NCI-H82 treated with DMSO at 0.1 percent for 48 hours (cell line): ENCODE results near the gene CFAP77.

Experiments used
- DNase-seq: peaks from one replicate; lab custom pipeline; 2025; ENCODE audit not compliant: unreplicated experiment; lab: John Stamatoyannopoulos, UW

CFAP77 gene

DNA sequence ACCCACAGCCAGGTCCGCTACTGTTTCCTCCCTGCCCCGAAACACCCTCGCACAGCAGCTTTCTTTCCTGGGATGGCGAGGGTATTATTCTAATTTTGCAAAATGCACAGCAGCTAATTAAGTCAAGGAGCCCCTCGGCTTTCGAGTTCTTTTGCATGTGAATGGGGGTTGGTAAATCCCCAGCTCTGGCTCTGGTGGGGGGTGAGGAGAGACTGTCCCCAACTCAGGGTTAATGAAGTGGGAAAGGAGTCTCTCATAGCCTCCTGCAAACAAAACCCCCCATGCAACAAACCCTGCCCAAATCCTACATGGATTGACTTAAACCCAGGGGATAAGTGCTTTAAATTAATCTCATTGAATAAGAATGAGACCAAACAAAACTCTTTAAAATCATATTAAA lies 181.2 kb downstream of the CFAP77 start:
- DNase-seq, result peak; percentile 62

DNA sequence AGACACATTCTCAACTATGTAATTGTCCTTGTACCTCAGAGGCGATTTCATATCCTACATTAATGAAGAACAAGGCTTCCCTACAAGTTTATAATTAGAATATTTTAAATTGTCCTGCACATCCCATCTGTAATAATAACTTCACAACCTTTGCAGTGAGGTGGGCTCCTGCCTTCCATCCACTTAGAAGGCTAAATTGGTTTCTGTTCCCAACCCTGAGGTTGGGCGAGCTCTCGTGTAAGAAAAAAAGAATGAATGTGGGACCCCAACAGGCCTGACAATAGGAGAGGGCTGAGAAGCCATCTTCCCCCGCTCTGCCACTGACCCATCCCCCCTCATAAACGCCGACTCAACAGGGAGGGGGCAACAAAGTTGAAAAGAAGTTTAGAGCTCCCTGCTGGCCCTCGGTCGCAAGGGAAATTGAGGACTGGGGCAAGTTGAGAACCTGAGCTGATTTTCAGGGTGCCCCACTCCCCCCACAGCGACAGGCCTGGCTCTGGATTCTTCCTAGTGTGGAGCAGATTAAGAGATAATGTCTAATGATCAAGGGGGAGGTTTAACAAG lies 181.8 kb downstream of the CFAP77 start:
- DNase-seq, result peak; percentile 54

DNA sequence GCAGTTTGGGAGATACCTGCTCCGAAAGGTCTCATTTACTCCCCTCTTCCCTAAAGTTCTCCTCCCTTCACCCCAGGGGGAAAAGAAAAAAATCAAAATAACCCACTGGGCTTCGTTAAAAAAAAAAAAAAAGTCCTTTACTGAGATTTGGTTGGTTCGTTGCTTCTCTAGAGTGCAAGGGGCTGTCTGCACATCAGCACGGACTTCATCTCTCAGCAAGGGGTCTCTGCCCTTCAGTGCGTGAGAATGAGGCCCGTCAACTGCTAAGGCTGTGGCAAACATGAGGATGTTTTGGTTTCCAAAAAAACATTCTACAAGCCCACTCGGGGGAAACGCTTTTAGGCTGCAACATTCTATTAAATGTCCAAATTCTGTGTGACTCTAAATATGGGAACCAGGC lies 182.4 kb downstream of the CFAP77 start:
- no peak for DNase-seq

DNA sequence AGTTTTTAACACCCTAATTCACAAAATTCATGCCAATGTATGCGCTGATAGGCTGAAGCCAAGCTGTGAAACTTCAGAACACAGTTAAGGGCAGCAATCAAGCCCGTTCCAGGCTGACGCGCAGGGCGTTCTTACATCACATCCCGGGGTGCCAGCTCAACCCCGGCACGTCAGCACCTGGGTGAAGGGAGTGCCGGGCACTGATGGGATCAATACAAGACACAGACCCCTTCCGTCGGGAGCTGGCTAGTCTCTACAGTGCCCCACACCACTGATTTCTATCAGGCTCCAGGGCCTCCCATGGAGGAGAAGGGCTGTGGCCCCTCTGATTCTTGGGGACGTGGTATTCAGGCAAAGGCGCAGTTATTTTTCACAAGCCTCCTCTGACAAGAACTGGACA lies 184.4 kb downstream of the CFAP77 start:
- DNase-seq, result no peak

DNA sequence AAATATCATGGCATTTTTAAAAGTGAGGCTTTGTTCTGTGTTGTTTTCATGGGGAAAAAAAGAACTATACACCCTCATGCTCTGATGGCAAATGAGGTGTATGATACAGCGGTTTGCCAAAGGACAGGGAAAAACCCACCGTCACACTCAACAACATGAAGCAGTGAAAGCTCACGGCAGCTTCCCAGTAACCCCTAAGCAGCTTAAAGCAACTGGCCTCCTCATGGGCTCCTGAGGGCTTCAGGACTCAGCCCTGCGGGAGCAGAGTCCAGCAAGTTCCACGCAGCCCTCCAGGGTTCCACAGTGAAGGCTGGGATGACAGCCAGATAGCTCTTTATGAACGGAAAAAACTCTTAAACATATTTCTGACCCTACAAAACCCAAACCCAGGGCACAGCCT lies 185.3 kb downstream of the CFAP77 start:
- no peak for DNase-seq

DNA sequence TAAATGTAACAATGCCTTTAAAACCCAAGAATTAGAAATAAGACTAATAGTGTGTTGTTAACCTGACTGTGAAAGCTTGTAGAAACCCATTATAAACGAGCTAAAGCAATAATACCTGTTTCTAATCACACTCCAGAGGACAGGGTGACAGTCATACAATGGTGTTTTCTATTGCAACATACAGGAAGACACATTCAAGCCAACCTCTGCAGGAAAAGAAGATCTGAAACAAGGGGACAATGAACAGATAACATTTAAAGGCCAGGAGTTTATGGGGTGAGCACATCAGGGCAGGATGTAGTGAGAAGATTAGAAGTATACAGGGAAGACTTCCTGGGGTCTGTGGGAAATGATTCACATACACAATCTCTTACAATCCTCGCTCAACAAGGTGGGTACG lies 186.2 kb downstream of the CFAP77 start:
- DNase-seq, result no peak

DNA sequence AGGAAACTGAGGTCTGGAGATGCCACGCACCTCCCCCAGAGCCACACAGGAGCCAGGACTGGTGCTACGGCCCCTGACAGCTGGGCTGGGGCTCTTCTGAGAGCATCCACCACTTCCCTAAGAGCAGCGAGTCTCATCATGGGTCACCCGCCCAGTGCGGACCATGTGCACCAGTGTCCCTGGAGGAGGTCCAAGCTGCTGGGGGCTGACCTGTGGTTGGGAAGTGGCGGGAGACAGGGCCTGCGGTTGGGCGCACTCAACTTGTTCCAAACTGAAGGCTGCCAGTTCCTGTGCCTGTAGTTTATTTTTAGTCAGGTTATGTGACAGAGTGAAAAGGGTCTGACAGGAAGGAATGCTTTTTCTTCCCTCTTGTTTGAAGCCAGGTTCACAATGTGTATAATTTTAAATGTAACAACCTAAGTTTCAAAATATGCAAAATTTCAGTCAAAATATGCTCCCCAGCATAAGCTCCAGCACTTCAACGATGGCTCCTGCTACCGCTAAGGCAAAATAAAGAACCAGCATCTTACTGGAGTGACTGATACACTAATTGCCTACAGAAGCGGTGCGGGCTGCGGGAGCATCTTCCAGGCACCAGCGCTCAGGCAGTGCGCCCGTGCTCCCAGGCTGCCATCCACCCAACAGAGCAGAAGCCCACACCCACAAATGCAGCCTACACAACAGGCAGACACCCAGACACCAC lies 187.2 kb downstream of the CFAP77 start:
- no peak for DNase-seq

DNA sequence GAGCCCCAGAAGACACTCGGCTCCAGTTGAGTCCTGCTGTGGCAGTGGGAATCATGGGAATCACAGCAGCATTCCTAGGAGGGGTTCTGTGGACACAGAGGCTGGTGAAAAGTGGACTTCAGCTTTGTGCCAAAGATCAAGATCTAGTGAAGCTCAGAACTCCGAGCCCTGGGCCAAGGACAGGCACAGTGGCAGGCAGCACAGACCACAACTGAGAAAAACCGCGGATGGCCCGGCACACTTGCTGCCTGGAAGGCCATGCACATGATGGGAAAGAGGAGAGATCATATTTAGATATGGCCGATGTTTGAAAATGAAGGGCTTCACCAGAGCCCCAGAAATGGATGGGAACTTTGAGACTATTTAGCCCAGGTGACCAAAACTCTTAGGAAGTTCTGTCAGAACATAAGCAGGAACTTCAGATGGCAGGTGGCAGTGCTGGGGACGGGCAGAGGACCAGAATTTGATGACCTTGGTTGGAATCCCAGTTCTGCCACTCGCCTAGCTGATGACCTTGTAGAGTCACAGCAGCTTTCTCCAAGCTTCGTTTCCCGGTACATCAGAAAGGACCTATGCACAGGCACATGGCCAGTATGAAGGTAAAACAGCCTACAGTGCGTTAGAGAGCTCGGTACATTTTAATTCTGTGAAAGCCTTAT lies 190.4 kb downstream of the CFAP77 start:
- DNase-seq, result no peak

DNA sequence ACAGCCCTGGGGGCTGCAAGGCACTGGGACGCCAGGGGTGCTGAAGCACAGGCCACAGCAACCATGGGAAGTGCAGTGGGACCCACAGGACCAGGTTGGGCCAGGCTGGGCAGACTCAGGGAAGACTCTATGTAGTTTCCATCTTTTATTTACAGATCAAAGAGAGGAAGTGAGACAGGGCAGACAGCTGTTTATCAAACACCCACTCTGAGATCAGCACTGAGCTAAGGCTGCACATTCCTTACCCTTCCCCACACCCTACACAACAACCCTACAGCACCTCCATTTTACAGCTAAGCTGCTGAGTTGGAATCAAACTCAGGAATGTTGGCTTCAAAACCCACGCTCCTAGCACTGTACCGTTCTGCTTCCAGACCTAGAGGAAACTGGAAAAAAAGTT lies 192.2 kb downstream of the CFAP77 start:
- DNase-seq, result no peak

DNA sequence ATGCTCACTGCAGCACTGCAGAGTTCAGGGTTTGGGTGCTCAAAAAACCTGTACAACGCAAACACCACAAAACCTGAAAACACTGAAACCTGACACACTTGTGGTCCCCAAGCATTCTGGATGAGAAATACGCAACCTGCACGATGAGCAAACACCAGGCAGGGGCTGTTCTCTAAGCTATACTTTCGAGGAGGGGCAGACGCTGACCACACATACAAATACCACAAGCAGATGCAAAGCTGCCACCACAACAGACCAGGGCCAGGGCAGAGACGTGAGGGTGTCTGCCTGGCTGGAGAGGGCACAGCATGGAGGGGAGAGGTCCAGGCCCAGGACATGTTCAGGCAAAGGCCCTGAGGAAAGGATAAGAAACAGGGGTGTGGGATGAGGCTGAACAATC lies 195.4 kb downstream of the CFAP77 start:
- no peak for DNase-seq

DNA sequence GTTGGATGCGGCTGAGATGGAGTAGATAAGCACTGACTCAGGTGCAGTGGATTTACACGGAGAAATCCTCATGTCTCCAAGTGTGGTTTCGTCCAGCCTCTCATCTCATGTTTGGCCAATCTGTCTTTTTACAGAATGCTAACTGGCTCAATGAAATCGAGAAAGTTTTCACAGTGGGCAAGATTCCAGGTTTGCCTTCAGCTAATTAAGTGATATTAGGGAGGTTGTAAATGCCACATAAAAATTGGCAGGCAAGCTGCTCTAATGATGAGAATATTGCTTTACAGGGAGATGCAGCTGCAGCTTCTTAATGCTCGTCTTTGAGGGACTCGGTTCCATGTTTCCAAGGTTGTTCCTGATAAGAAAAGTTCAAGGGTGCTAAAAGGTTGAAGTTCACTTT lies 196.1 kb downstream of the CFAP77 start:
- DNase-seq, result no peak

DNA sequence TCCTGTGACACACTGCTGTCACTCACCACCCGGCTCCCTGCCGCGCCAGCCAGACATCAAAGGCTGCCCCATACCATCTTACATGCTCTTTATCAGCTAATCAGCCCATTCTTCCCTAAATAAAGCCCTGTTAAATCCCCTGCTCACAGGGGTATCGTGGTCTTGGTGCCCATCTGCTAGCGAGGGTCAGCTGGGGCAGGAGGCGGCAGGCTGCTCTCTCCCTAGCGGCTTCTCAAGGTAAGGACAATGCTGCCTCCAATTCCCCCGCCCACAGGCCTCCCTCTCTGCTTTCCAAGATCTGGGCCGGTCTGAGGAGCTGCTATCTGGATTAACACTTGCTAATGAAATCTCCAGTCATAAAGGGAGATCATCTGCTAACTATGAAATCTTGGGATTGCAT lies 199.2 kb downstream of the CFAP77 start:
- DNase-seq, result peak; percentile 15

DNA sequence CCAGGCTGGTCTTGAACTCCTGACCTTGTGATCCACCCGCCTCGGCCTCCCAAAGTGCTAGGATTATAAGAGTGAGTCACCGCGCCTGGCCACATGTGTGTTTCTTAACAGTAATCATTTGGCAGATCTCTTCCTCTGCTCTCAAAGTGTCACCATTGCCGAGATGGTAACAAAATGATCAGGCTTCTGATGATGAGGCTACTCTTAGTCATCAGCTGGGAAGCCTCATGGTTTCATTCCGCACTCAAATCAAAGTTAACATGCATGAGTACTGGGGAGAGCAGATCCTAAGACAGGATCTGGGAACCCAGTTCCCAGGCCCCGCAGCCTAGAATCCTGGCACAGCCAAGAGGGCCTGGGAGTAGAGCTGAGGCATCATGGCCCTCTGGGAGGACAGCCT lies 199.8 kb downstream of the CFAP77 start:
- no peak for DNase-seq

DNA sequence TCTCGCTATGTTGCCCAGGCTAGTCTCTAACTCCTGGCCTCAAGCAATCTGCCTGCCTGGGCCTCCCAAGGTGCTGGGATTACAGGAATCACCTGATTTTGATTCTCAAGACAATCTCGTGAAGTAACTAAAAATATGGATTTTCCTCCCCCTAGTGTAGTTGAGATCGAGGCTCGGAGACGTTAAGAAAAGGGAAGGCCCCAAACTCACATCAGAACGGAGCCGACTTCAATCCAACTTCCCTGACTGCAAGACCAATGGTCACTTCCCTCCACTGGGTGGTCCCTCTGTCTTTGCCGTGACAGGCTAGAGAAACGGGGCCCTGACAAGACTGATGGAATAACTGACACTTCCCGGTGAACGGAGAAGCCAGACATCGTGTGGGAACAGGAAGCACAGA lies 200.7 kb downstream of the CFAP77 start:
- DNase-seq, result no peak

DNA sequence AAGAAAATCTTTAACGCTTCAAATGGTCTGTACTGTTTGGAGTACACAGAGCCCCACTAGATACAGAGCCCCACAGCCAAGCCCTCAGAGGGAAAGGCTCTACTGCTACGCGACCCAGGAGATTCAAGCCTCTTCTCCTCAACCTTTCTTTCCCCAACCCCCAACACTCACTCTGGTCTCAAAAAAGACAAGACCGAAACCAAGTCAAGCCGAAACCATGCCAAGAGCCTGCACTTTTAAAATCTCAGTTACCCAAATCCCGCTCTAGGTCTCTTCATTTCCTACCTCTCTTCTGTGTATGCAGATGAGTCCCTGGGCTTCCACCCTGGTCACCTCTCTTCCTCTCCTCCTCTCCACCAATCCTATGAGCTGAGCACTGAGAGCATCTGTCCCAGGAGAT lies 204.3 kb downstream of the CFAP77 start:
- DNase-seq, result no peak

DNA sequence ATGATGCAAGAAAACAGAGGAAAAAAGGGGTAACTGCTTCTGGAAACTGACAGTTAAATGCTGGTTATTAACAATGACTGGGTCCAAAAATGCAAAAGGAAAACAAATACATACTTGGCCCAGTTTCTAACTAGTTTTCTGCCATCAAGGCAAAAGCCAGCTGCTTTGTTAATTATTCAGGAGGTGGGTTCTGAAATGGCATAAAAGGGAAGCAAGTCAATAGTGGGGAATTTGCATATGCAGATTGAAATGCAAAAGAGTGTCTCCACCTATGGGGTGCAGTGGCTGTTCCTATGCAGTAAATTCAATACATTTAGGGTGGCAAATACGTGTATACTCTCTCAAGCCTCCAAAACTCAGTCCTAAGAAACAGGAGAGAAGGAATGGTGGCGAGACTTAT lies 205.8 kb downstream of the CFAP77 start:
- DNase-seq, result no peak

DNA sequence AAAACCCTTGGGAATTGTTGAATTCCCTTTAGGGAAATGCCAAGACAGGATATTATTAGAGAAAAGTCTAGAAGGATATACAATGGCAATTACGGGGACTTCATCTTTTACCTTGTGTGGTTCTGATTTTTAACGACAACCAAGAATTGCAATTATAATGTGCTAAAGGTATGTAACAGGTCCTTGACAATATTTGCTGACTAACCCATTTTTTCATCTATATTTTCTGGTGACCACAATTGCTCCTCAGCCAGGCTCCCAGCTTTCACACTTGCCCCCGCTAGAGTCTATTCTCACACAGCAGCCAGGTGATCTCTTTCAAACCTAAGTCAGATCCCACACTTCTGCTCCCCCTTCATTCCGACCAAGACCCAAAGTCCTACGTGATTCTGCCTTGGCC lies 206.7 kb downstream of the CFAP77 start:
- no peak for DNase-seq

DNA sequence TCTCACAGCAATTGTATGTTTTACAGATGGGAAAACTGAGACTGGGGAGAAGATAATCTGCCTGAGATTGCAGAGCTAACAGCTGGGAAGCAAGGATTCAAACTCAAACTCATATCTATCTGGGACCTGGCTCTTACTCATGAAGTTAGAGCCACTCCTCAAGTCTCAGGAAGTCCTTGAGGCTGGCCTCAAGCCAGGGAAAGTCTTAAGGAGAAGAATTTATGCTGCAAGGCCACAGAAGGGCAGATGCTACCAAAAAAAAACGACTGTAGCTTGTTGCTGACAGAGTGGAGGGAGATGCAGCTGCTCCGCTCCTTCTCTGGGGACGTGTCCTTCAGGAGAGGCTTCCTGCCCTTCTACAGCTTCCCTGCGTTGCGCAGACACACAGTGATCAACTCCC lies 212.1 kb downstream of the CFAP77 start:
- no peak for DNase-seq
